Psoas muscle (tissue), 8 donors: Measurements from ENCODE around the gene POLR2E. TPM values are rescaled to one million over a fixed set of nuclear protein-coding genes. Genes with fewer than 3 reads are reported as not detected.
"Not testable (repeated sequence)": the region's sequence is repeated elsewhere in the genome, so short reads cannot be mapped to it uniquely, and the experiment has no call there.

Source experiments
- ATAC-seq, 4 donors: fragments of 200-7000 bp; cut with Tn5 transposase; one replicate each; pipeline ENCODE4 v1.9.1; 2020; ENCODE audit warnings: moderate library complexity in 3 of 4, mild to moderate bottlenecking in 2 of 4
- DNase-seq, 2 donors: peaks; one replicate each; pipeline ENCODE4 v3.0.0-alpha.2; 2020
- H3K27ac ChIP-seq: fragments of 200-600 bp; one replicate; pipeline ENCODE4 v1.8.0; 2022
- H3K27me3 ChIP-seq, 3 donors: fragments of 200-600 bp in 1 of 3; one replicate each; pipeline versions ENCODE4 v1.6.1 to v1.8.0; 2013 to 2022; ENCODE audit warnings: low read length in 2 of 3, mild to moderate bottlenecking in 2 of 3, moderate library complexity in 1 of 3; ENCODE audit not compliant: insufficient read depth in 3 of 3
- H3K36me3 ChIP-seq, 2 donors: fragments of 200-600 bp in 1 of 2; one replicate each; pipeline versions ENCODE4 v1.6.1 to v1.8.0; 2013 to 2022; ENCODE audit warnings: low read depth in 1 of 2, mild to moderate bottlenecking in 1 of 2, moderate library complexity in 1 of 2; ENCODE audit not compliant: insufficient read depth in 1 of 2
- H3K4me1 ChIP-seq: fragments of 200-600 bp; one replicate; pipeline ENCODE4 v1.8.0; 2022
- H3K4me3 ChIP-seq: fragments of 200-600 bp; one replicate; pipeline ENCODE4 v1.8.0; 2022; ENCODE audit warnings: mild to moderate bottlenecking
- H3K9me3 ChIP-seq: fragments of 200-600 bp; one replicate; pipeline ENCODE4 v1.8.0; 2022
- WGBS, 3 donors: extraction: QIAGEN DNeasy Blood & Tissue Kit; methylation state at CpG; one replicate each; pipeline versions ENCODE4 v1.1.6 to v1.1.7; 2013; 5-methylcytosine and 5-hydroxymethylcytosine counted together
- intact Hi-C, 2 donors: fragments of 100-400 bp; cut with DNase I; formaldehyde crosslinking; loops; one replicate each; pipeline versions ENCODE4 v1.11.0 to v1.14.2; 2022
- polyA plus RNA-seq, 3 donors: library from polyadenylated mRNA; stranded (reverse); fragments of 200-250 nt; gene quantifications; one replicate each; pipeline ENCODE4 v1.2.3, GENCODE V29; 2013
- total RNA-seq, 4 donors: library from RNA; stranded (reverse); fragmentation: NEBNext Ultra II Directional in 2 of 4; extraction: Animal tissue kit (Norgen Biotek cat#: 25700) in 2 of 4; gene quantifications; one replicate each; pipeline versions ENCODE4 v1.2.1 to v1.2.4, GENCODE V29; 2021 to 2023
- TF ChIP-seq, protein P1 (sequence below): fragments of 200-600 bp; IDR thresholded peaks from one replicate; pipeline ENCODE4 v1.8.0; 2022; ENCODE audit warnings: antibody characterized with exemption
- donor health status: healthy with polysubstance abuse.
- donor health status: DM: no; HTN: no; CAD: no; lungs with moderate emphysema.
- donor health status: Bipolar disorder and iron deficiency.
- donor health status: healthy.
- donor health status: DM: yes; HTN: yes; CAD: no.
- donor health status: DM: no; HTN: no; CAD: no.
- donor health status: DM: no; HTN: no; CAD: no.
- donor health status: DM: yes; HTN: yes; CAD: no.

The POLR2E gene
- total and polyA plus RNA-seq, 7 donors = 133 to 243 (median 147) TPM

DNA sequence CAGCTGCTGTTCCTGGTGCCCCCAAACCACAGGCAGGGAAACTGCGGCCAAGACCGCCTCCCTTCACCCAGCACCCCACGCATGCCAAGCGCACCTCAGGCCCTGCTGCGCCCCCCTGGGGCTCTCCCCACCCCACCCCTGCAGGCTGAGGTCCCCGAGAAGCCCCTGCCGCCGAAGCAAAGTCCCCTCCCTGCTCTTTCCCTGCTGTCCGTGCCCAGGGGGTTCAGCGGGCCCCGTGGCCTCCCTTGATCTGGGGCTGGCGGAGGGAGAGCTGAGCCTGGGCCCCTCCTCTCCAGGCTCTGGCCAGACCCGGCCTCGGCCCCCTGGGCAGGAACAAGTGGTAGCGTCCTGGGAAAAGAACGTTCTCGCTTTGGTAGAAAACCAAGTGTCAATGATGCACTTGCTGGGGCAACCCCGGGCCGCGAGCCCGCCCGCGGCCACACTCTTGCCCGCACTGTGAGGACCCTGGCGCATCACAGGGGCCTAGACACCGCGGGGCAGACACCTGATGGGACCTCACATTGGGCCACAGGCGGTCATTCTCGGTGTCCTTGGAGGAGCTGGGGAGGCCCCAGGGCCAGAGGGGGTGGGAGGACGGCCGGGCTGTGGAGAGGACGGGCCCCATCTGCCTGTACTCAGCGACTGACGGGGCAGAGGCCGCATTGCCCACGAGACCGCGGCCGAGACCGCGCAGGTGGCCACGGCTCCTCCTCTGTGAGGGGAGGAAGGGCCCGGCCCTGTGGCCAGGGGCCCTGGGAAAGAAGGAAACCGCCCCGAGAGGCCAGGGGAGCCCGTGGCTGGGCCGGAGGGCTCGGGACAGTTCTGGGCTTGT, 37.6 kb upstream of the POLR2E start:
- intact Hi-C loops = loop anchor here in 1 of 2 donors (5.0 kb wide), 1 partner anchor 40 kb away; the partner anchor contains the start of gene SBNO2
- DNase-seq (no peak), ATAC-seq (peak in 3 of 4 donors; percentile 6 to 9 (median 8))
- Histone ChIP-seq H3K4me1 (peaks cover 19% of the 10 kb centered on the region), H3K36me3 (peaks cover 0 to 5% of the 10 kb centered on the region in 2 donors), H3K27me3 (no peaks in the 10 kb centered on the region), H3K27ac (peak overlapping the region; percentile 86), H3K9me3 (no peaks in the 10 kb centered on the region), H3K4me3 (peak overlapping the region; percentile 90)
- 69 to 79% (median 70%) methylated on average over 41 to 48 of the region's 48 CpGs for WGBS, 3 donors
- TF ChIP-seq, protein P1, sequence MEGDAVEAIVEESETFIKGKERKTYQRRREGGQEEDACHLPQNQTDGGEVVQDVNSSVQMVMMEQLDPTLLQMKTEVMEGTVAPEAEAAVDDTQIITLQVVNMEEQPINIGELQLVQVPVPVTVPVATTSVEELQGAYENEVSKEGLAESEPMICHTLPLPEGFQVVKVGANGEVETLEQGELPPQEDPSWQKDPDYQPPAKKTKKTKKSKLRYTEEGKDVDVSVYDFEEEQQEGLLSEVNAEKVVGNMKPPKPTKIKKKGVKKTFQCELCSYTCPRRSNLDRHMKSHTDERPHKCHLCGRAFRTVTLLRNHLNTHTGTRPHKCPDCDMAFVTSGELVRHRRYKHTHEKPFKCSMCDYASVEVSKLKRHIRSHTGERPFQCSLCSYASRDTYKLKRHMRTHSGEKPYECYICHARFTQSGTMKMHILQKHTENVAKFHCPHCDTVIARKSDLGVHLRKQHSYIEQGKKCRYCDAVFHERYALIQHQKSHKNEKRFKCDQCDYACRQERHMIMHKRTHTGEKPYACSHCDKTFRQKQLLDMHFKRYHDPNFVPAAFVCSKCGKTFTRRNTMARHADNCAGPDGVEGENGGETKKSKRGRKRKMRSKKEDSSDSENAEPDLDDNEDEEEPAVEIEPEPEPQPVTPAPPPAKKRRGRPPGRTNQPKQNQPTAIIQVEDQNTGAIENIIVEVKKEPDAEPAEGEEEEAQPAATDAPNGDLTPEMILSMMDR = no peak

DNA sequence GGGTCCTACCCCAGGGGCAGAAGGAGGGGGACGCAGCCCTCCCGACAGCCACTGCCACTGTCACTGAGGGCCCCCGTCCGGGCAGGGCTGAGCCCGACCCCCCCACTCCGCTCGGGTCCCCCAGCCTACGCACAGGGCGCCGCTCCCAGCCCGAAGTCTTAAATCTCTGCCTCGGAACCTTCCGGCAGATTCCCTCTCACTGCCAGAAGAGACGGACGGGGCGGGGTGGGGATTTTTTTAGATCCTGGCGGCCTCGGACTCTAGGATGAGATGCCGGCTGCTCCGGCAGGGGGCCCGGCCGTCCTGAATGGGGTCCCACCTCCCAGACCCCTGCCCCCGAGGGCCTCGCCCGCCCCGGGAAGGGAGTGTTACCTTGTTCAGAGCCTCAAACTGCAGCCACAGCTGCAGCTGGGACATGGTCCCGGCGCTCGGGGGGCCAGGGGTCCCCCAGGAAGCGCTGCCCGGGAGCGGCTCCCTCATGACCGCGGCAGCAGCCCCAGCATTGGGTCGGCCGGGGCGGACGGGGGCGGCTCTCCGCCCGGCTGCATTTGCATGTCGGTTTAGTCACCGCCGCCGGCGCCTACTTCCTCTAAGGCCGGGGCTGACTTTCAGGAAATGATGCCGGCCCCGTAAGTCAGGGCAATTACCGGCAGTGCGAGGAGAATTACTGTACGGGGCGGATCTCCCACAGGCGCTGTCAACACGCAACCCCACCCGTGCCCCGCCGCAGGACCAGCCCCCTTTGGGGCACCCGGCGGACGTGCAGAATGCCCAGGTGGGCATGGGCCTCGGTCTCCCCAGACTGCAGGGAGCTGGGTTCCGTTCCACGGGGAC, 36.8 kb upstream of the POLR2E start:
- Histone ChIP-seq H3K4me3 (peak overlapping the region; percentile 90), H3K36me3 (peaks cover 0 to 14% of the 10 kb centered on the region in 2 donors), H3K27ac (peak overlapping the region; percentile 86), H3K9me3 (no peaks in the 10 kb centered on the region), H3K4me1 (peaks cover 22% of the 10 kb centered on the region), H3K27me3 (no peaks in the 10 kb centered on the region)
- intact Hi-C loops = loop anchor here in 1 of 2 donors (5.0 kb wide), 1 partner anchor 40 kb away; the partner anchor contains the start of gene SBNO2
- WGBS, 3 donors = 6 to 10% (median 9%) methylated on average over 52 to 64 of the region's 64 CpGs
- ATAC-seq (peak; percentile 71 to 79 (median 75)), DNase-seq (peak; percentile 89 to 90)
- TF ChIP-seq, protein P1 = no peak

DNA sequence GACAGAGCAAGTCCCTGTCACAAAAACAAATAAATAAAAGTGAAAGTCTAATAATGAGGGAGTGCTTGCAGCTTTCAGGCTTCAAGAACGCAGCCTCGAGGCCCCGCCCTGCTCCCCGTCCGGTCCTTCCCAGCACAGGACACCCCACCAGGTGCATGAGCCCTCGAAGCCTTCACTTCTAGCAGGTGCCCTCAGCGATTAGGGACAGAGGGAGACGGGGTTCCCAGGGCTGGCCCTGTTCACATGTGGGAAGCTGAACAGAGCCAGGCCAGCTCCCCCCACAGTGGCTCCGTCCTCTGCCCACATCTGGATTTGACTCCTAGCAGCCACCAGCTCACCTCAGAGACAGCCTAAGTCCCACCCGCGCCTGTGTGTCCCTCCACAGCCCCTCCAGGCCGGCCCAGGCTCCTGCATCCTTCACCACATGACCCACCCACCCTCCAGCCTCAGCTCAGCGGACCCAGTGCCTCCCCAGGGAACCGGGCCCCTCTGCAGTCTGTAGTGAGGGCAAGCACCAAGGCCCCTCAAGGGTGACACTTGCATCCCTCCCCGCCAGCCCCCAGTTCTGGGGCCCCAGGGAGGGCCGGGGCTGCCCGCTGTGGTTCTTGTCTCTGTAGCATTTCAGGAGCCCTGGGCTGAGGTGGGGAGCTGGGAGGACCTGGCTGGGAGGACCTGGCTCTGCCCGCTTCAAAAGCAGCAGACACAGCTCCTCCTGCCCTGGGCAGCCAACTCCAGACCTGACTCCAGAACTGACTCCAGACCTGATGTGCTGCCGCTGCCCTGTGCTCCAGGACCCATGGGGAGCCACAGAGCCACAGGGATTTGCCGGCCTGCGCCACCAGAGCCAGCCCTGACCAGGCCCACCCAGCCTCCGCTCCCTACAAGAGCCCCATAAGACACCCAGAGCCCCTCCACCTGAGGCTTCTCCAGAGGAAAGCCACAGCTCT, 35.9 kb upstream of the POLR2E start:
- Histone ChIP-seq H3K36me3 (peaks cover 0 to 21% of the 10 kb centered on the region in 2 donors), H3K4me1 (peaks cover 30% of the 10 kb centered on the region), H3K4me3 (peak overlapping the region; percentile 90), H3K27ac (peak overlapping the region; percentile 86), H3K9me3 (no peaks in the 10 kb centered on the region), H3K27me3 (no peaks in the 10 kb centered on the region)
- TF ChIP-seq, protein P1 = no peak
- DNase-seq (no peak), ATAC-seq (peak; percentile 0 to 18 (median 8))
- WGBS, 3 donors = 71 to 79% (median 72%) methylated on average over 21 to 22 of the region's 22 CpGs
- intact Hi-C loops = loop anchor here in 1 of 2 donors (5.0 kb wide), 1 partner anchor 41 kb away; the partner anchor contains the start of gene SBNO2

DNA sequence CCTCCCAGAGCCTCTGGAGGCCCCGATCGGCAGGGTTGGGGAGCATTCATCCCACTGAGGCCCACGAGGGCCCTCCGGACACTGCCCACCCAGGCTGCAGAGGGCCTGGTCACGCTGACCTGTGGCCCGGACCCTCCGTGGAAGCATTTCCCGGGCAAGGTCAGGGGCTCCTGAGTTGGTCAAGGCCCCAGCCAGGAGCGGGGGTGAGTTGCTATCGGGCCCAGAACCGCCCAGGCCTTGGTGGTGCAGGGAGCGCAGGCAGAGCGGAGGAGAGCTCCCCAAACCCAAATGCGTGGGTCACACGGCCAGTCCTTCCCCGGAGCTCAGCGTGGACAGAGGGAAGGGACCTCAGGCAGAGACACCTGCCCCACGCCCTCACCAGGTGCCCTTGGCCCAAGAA, 34.4 kb upstream of the POLR2E start:
- Histone ChIP-seq H3K27ac (no peak overlapping the region), H3K27me3 (no peaks in the 10 kb centered on the region), H3K4me1 (peaks cover 33% of the 10 kb centered on the region), H3K9me3 (no peaks in the 10 kb centered on the region), H3K4me3 (no peak overlapping the region), H3K36me3 (peaks cover 2 to 36% of the 10 kb centered on the region in 2 donors)
- TF ChIP-seq, protein P1 = no peak
- no peak for ATAC-seq
- intact Hi-C loops = loop anchor here in 1 of 2 donors (5.0 kb wide), 1 partner anchor 53 kb away; no protein-coding TSS in a partner anchor
- WGBS, 3 donors = 93 to 96% (median 95%) methylated on average over 18 of the region's 18 CpGs
- DNase-seq = no peak

DNA sequence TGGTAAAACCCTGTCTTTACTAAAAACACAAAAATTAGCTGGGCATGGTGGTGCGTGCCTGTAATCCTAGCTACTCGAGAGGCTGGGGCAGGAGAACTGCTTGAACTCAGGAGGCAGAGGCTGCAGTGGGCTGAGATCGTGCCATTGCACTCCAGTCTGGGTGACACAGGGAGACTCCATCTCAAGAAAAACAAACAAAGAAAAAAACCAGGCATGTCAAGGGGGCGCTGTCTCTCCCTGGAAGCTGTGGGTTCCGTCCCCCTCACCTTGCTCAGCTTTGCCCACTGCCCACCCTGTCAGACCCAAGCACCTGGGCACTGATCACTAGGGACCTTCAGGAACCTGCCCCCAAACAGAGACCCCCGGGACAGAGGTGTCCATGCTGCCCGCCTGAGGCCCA, 33.9 kb upstream of the POLR2E start:
- H3K27ac ChIP-seq, H3K27me3 ChIP-seq, H3K4me3 ChIP-seq, ATAC-seq, DNase-seq, H3K9me3 ChIP-seq: not testable (repeated sequence)
- 95 to 98% (median 96%) methylated on average over 7 of the region's 7 CpGs for WGBS, 3 donors
- intact Hi-C loops = loop anchor here in 1 of 2 donors (5.0 kb wide), 1 partner anchor 53 kb away; no protein-coding TSS in a partner anchor
- Histone ChIP-seq H3K36me3 (peaks cover 2 to 40% of the 10 kb centered on the region in 2 donors), H3K4me1 (peaks cover 33% of the 10 kb centered on the region)
